NCI-H2227 (cell line): ENCODE measurements around the gene HSP90B1.

Experiments
- DNase-seq: peaks from one replicate; lab custom pipeline; 2025; ENCODE audit not compliant: unreplicated experiment; lab: John Stamatoyannopoulos, UW

HSP90B1 gene

DNA sequence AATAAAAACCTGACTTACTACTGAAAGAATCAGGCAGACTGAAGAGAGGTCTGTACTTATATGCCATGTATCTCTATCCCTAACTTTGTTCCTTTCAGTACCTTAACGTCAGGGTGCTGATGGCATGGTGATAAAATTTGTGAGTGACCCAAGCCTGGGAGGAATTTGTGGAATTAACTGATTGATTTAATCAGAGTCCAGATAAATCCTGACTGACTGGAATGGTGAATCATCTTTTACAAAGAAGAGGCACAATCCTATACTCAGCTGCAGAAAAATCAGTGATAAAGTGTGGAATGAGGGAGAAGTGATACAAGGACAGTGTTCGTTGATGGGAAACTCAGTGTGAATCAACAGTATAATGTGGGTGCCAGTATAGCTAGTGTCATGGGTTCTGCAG, 39.2 kb downstream of the HSP90B1 start:
- DNase-seq, result no peak

DNA sequence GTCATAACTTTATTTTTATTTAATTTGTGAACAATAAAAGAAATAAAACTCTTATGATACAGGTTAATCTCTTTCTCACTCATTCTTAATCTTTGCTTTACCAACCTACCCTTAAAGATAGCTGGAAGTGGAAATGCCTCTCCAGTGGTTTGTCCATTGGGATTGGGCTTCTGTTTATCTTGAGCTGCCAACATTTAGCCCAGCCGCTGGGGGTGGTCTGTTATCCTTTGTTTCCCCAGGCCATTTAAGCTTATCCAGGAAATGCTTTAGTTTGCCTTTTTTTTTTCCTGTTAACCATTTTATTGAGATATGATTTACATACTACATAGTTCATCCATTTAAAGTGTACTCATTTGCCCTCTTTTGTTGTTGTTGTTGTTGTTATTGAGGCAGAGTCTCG, 43.7 kb downstream of the HSP90B1 start:
- DNase-seq, result no peak

DNA sequence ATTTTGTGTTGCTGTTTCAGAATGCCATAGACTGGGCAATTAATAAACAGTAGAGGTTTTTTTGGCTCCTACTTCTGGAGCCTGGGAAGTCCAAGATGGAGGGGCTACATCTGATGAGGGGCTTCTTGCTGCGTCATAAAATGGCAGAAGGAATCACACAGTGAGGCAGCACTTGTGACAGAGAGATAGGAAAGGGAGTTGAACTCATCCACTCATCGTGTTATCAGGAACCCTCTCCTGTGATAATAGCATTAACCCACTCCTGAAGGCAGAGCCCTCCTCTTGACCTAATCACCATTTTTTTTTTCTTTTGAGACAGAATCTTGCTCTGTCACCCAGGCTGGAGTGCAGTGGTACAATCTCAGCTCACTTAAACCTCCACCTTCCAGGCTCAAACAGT, 45.2 kb downstream of the HSP90B1 start:
- DNase-seq, result no peak

DNA sequence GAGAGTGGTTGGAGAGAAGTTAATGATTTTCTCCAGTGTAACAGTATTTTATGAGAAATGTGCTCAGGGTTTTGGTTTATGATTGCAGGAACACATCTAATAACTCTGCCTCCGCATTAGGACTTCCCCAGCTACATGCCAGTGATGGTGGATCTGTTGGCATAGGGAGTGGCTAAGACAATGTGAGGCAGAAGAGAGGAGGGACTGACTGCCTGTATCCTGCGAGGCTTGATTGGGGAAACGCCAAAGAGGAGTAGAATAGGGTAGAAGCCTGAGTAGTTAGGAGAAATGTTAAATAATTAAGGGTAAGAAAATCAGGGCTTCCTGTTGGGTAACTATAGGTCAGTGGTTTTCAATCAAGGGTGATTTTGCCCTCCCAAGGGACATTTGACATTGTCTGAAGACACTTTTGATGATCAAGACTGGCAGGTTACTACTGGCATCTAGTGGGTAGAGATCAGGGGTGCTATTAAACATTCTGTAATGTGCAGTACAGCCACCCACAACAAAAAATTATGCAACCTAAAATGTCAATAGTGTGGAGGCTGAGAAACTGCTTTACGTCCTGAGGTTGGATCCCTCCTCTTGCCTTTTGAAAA, 48.3 kb downstream of the HSP90B1 start:
- DNase-seq, result no peak

DNA sequence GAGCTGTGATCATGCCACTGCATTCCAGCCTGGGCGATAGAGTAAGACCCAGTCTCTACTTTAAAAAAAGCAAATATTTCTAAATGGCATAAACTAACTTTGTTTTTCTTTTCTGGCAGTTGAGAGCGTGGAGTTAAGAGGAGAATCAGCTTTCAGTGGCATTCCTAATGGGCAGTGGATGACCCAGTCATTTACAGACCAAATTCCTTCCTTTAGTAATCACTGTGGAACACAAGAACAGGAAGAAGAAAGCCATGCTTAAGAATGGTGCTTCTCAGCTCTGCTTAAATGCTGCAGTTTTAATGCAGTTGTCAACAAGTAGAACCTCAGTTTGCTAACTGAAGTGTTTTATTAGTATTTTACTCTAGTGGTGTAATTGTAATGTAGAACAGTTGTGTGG, 56.6 kb downstream of the HSP90B1 start:
- DNase-seq, result no peak

DNA sequence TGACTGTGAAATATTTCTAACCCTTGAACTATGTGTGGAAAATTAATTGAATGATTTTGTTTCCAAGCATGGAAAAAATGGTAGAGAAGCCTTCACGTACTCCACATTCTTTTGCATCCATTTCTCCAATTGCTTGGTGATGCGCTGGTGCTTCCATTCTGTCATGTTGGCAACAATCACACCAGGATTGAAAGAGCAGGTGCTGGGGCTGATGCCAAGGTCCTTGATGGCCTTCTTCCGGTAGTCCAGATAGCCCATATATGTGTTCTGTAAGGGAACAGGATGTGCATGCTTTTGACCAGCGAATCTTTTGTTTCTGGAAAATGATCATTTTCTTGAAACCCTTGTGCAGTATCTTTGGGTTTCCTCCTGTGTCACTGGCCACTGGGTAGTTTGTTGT, 64.0 kb downstream of the HSP90B1 start:
- no peak for DNase-seq

DNA sequence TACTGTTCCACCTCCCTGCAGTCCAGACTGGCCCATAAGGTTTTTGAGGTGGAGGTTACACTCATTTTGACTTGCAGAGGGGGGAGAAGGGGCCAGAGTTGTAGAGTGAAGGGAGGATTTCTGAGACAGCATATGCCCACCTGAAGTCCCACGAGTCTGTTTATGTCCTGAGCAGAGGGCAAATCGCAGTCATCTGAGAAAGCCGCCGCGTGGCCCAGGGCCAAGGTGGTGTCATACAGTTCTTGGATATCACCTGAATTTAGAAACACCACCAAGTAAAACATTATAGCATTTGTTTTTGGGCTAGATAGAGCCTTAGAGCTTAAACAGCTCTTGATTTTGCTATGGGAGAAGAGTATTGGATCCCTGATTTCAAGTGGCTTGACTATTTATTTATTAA, 66.4 kb downstream of the HSP90B1 start:
- no peak for DNase-seq

DNA sequence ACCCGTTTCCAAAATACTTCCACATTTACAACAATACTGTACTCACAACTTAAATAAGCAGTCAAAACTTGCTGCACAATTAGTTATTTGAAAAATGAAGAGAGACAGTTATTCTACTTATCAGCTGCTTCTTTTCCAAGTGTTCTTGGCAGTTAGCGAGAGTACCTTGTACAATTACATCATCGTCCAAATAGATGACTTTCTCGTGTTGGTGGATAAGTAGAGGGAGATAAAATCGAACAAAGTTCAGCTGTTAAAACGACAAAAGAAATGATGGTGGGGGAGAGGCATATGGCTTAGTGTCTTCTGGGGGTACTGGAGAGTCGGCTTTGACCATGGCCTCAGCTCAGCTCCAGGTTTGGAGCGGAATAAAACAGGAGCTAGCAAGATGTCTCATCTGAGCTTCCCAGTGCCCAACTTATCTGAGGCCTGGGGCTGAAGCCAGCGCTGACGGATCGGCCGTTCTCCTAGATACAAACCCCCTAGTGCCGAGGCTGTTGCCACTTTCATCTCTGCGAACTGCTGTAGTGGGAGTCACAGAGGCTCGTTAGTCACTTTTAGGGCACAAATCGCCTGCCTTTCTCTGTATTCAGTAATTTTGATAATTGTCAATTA, 67.2 kb downstream of the HSP90B1 start:
- DNase-seq, result no peak
